Naive thymus-derived CD8-positive, alpha-beta T cell (primary cell): ENCODE results near the gene MKI67. TPM values are rescaled to one million over a fixed set of nuclear protein-coding genes. Genes with fewer than 3 reads are reported as not detected.
A peak's percentile ranks its signal among the peaks of the same experiment; 100 is the strongest.
"Not testable (repeated sequence)": the region's sequence is repeated elsewhere in the genome, so short reads cannot be mapped to it uniquely, and the experiment has no call there.

Experiments
- ATAC-seq, 2 donors: fragments of 150-1000 bp; cut with Tn5 transposase in 1 of 2; sonication (Bioruptor Pico), chemical (Tn5 transposase) in 1 of 2; 1 replicate in 1 of 2; 2 replicates in 1 of 2; pipeline ENCODE4 v1.10.0; 2021; ENCODE audit warnings: mild to moderate bottlenecking in 2 of 2, moderate library complexity in 2 of 2
- POLR2A ChIA-PET: fragments of 350-600 bp; sonication (Branson Sonifier 250); formaldehyde crosslinking; loops from one replicate; lab custom pipeline; 2021; ENCODE audit warnings: antibody characterized with exemption; lab: Charles Lee
- DNase-seq, 10 donors: peaks; one replicate each; pipeline versions ENCODE4 v3.0.0 to v3.0.0-alpha.2; 2020 to 2022
- H3K27ac Mint-ChIP-seq, 10 donors: one replicate each; pipeline ENCODE4 v1.8.0; 2020 to 2022; ENCODE audit warnings: mild to moderate bottlenecking in 10 of 10, mixed read lengths in 10 of 10, moderate library complexity in 4 of 10, inconsistent platforms in 1 of 10
- H3K27me3 Mint-ChIP-seq, 5 donors: one replicate each; pipeline ENCODE4 v1.8.0; 2021 to 2022; ENCODE audit warnings: mixed read lengths in 5 of 5
- H3K36me3 Mint-ChIP-seq, 3 donors: one replicate each; pipeline ENCODE4 v1.8.0; 2020 to 2022; ENCODE audit warnings: mixed read lengths in 3 of 3, mild to moderate bottlenecking in 2 of 3, inconsistent platforms in 1 of 3
- H3K4me1 Mint-ChIP-seq, 4 donors: one replicate each; pipeline ENCODE4 v1.8.0; 2021 to 2022; ENCODE audit warnings: mixed read lengths in 4 of 4
- H3K4me3 Mint-ChIP-seq, 10 donors: one replicate each; pipeline ENCODE4 v1.8.0; 2020 to 2022; ENCODE audit warnings: mild to moderate bottlenecking in 10 of 10, mixed read lengths in 10 of 10, moderate library complexity in 6 of 10, inconsistent platforms in 1 of 10
- H3K9me3 Mint-ChIP-seq, 9 donors: one replicate each; pipeline ENCODE4 v1.8.0; 2020 to 2022; ENCODE audit warnings: mixed read lengths in 9 of 9, mild to moderate bottlenecking in 3 of 9, inconsistent platforms in 1 of 9, moderate library complexity in 1 of 9
- polyA plus RNA-seq, 3 donors: library from polyadenylated mRNA; unstranded; fragments of 300-500 nt; fragmentation: Illumina TruSeq; gene quantifications; one replicate each; pipeline ENCODE4 v1.2.3, GENCODE V29; 2021
- total RNA-seq, 8 experiments: library from RNA in 2 of 8; stranded (reverse) in 2 of 8; gene quantifications; one replicate each; pipeline ENCODE4 v1.2.3 and lab custom pipeline; 2021 to 2026

MKI67 gene
- total and polyA plus RNA-seq, 5 experiments from 2014 or later, result 0.08 to 2.4 (median 0.56) TPM; not detected in 1

DNA sequence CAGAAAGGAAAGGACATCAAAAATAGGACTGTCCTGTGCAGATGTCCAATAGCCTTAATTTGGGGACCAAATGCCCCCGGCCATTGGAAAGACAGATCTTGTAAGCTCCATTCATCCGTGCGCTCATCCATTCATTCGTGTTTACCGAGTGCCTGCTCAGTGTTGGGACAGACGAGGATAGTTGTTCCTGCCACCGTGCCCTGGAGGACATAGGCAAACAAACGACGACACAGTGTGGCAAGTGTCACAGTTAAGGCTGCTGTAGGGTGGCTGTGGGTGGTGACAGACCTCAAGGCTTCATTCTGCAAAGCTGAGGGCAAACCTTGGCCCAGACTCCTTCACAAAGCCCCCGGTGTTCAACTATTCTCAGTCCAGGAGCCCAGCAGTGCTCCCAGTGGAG is 27.6 kb downstream of the MKI67 start:
- DNase-seq (no peak), ATAC-seq (no peak)
- Mint-ChIP-seq H3K4me1 (peaks cover 36 to 65% (median 47%) of the 10 kb centered on the region in 4 donors), H3K27ac (peak overlapping the region in 2 of 10 donors; percentile 36 to 67), H3K27me3 (no peaks in the 10 kb centered on the region), H3K4me3 (peak overlapping the region in 1 of 10 donors; percentile 2), H3K9me3 (no peaks in the 10 kb centered on the region), H3K36me3 (no peaks in the 10 kb centered on the region)
- POLR2A ChIA-PET, result no interaction called here

DNA sequence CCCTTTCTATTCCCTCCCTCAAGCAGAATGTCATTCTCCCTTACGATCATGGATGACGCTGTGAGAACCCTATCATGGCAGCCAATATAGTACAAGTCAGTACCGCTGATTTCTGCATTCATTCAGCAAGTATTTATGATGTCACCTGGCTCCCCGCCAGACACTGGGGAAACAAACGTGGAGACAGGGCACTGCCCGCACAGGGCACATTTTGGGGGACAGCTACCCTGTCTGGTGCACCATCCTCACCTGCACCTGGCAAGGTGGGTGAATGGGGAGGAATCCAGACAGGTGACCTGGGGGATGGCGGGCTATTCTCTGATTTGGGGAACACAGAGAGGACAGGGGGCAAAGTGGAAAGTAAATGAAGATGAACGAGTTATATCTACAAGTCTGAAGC is 28.4 kb downstream of the MKI67 start:
- POLR2A ChIA-PET, result no interaction called here
- ATAC-seq, result no peak
- Mint-ChIP-seq H3K4me3 (peak overlapping the region in 1 of 10 donors; percentile 15), H3K9me3 (no peaks in the 10 kb centered on the region), H3K27ac (peak overlapping the region in 4 of 10 donors; percentile 12 to 30 (median 20)), H3K36me3 (no peaks in the 10 kb centered on the region), H3K4me1 (peaks cover 33 to 56% (median 44%) of the 10 kb centered on the region in 4 donors), H3K27me3 (no peaks in the 10 kb centered on the region)
- no peak for DNase-seq

DNA sequence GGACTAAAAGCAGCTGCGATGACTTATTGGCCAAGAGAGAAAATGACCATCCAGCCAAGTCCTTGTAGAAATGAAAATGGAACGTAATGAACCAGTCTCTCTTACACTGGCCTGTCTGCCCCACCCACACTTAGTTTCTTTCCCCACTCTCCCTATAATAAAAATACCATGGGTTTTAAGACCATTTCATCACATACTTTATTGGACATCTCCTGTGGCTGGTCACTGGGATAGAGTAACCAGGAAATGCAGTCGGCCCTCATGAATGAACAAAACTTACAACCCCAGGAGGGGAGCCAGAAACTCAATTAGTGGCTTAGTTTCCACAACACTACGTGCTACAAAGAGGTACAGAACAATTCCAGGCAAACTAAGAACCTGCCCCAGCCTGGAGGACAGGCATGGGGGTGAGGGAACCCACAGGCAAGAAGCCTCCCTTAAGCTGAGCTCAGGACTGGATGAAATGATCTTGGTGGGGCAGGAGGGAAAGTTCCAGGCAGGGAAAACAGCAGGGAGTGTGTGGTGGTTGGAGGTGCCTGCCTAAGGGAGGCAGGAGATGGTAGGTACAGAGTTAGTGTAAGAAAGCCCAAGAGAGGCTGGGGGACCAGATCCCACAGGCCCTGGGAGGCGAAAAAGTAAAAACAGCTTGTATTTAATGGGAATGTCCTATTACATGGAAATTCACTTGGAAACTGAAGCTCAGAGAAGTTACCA is 29.6 kb downstream of the MKI67 start:
- DNase-seq, result no peak
- H3K4me1 Mint-ChIP-seq, result peaks cover 29 to 53% (median 41%) of the 10 kb centered on the region in 4 donors
- no peaks in the 10 kb centered on the region for H3K27me3 Mint-ChIP-seq
- H3K4me3 Mint-ChIP-seq, result peak overlapping the region in 5 of 10 donors; percentile 40 to 70 (median 58)
- POLR2A ChIA-PET, result interaction anchor here (0.6 kb wide), 1 partner anchor 12 kb away, joined by 3 read pairs; no protein-coding TSS in a partner anchor
- H3K36me3 Mint-ChIP-seq, result no peaks in the 10 kb centered on the region
- H3K27ac Mint-ChIP-seq, result peak overlapping the region in 3 of 10 donors; percentile 27 to 69 (median 63)
- no peak for ATAC-seq
- H3K9me3 Mint-ChIP-seq, result no peaks in the 10 kb centered on the region

DNA sequence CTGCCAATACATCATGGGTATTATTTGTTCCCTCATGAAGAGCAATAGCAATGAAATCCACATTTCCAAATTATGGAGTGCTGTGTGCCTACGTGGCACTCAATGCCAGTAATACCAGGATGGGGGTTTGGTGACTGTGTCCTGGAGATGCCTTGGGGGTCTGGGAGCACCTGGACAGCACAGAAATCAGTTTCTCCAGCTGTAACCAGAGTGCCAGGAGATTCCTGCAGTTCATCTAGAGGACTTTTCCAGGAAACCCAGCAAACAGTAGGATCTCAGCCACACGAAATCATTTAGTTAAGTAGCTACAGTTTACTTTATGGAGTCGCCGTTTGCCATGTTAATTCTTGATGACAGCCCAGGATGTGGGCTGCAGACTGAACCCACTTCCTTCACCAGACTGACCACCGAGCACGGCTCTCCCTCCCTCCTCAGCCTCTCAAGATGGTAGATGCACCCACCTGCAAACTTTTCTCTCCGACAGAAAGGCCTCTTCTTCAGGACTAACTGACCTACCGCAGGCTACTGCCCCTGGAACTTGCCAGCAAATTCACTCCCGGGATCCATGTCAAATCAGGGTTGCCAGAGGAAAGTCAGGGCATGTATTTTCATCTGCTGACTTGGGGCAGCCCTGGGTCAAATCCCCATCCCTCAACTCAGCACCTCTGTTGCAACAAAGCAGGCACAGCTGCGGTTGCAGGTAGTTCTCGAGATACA is 30.3 kb downstream of the MKI67 start:
- POLR2A ChIA-PET, result interaction anchor here (0.6 to 0.7 kb wide), 2 partner anchors 12 to 40 kb away, joined by 3 read pairs; no protein-coding TSS in a partner anchor
- DNase-seq (no peak), ATAC-seq (peak in 1 of 2 donors; percentile 47)
- Mint-ChIP-seq H3K36me3 (no peaks in the 10 kb centered on the region), H3K4me1 (peaks cover 24 to 46% (median 35%) of the 10 kb centered on the region in 4 donors), H3K27me3 (no peaks in the 10 kb centered on the region), H3K9me3 (no peaks in the 10 kb centered on the region), H3K27ac (peak overlapping the region in 6 of 10 donors; percentile 11 to 85 (median 56)), H3K4me3 (peak overlapping the region in 9 of 10 donors; percentile 35 to 70 (median 50))

DNA sequence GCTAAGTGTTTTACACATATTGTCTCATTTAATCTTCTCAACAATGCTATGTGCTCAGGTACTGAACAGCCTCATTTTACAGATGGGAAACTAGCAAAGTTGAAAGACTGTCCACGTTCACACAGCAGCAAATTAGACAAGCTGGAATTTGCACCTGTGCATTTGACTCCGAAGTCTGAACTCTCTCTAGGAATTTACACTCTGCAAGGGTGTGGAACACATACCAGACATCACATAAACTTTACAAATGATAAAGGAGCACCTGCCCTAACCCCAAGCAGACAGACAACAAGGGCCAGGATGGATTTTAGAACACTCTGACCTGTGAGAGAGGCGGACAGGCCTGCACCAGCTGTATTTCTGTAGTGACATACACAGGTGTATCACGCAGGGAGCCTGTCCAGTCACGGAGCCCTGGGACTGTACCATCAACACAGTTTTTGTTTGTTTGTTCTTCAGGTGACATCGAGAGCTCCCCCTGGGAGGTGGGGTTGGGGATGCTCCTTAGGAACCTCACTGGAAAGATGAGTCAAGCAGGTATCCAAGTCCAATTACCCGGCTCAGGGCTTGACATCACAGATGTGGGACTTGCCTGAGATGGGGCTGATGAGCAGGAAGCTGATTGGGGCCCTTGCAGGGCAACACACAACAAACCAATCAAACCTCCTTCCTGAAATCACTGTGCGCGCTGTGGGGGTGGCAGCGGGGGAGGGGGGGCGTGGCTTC is 31.0 kb downstream of the MKI67 start:
- H3K4me1 Mint-ChIP-seq, result peaks cover 24 to 43% (median 34%) of the 10 kb centered on the region in 4 donors
- ATAC-seq (peak; percentile 85 to 94), DNase-seq (peak in 4 of 10 donors; percentile 5 to 47 (median 38))
- H3K36me3 Mint-ChIP-seq, result no peaks in the 10 kb centered on the region
- H3K27me3 Mint-ChIP-seq, result no peaks in the 10 kb centered on the region
- POLR2A ChIA-PET, result interaction anchor here (0.7 kb wide), 1 partner anchor 41 kb away, joined by 3 read pairs; no protein-coding TSS in a partner anchor
- H3K27ac Mint-ChIP-seq, result peak overlapping the region in 6 of 10 donors; percentile 16 to 85 (median 48)
- no peaks in the 10 kb centered on the region for H3K9me3 Mint-ChIP-seq
- H3K4me3 Mint-ChIP-seq, result peak overlapping the region in 6 of 10 donors; percentile 10 to 70 (median 22)

DNA sequence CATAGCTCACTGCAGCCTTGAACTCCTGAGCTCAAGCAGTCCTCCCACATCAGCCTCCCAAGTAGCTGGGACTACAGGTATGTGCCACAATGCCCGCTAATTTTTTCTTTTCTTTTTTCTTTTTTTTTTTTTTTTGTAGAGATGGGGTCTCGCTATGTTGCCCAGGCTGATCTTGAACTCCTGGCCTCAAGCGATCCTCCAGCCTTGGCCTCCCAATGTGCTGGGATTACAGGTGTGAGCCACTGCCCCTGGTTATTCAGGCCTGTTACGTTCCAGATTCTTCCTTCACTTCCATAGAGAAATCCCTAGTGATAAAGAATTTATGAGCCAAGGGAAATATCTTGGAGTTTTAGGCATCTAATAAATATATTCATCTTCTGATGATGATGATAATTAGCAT is 31.6 kb downstream of the MKI67 start:
- H3K36me3 Mint-ChIP-seq, H3K27ac Mint-ChIP-seq, POLR2A ChIA-PET, ATAC-seq, H3K27me3 Mint-ChIP-seq, H3K4me3 Mint-ChIP-seq, H3K9me3 Mint-ChIP-seq, DNase-seq: not testable (repeated sequence)
- peaks cover 24 to 41% (median 34%) of the 10 kb centered on the region in 4 donors for H3K4me1 Mint-ChIP-seq

DNA sequence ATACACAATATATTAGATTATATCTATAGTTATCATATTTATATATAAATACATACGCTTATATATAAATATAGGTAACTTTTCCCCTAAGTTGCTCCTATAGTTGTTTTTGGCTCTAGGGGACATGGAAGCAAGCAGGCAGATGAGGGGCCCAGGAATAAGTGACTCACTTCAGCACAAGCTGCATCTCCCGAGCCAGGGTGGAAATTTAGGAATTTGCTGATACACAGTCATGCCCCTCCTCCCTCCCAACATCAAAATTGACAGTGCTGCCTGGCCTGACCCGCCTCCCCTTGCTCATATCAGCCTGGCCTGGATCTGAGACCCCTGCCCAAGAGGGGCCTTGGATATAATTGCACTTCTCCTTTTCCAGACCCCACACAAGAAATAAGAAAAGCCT is 33.8 kb downstream of the MKI67 start:
- DNase-seq, result no peak
- Mint-ChIP-seq H3K27ac (no peak overlapping the region), H3K9me3 (no peaks in the 10 kb centered on the region), H3K4me1 (peaks cover 18 to 27% (median 23%) of the 10 kb centered on the region in 4 donors), H3K36me3 (no peaks in the 10 kb centered on the region), H3K4me3 (no peak overlapping the region), H3K27me3 (no peaks in the 10 kb centered on the region)
- ATAC-seq, result no peak
- POLR2A ChIA-PET, result no interaction called here

DNA sequence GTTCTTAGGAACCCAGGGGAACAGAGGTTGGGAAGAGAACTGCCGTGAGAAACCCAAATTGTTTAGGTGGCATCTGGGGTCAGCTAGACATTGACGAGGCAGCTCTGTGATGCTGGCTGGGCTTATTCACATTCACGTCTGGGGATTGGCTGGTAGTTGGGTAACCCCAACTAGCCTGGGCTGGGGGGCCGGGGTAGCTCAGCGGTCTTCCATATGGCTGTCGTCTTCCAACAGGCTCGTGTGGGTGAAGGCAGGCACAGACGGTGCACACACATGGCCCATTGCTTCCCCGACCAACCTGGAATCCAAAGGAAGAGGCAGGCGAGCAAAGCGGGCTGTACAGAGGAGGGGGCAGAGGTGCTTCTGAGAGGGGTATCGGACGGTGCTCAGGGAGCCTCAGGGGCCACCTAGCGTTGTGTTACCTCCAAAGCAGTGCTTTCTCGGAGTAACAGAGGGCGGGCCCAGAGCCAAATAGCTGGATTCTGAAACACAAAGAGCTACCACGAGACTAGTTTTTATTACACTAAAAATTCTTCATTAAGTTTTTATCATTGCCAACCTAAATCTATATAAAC is 34.5 kb downstream of the MKI67 start:
- no peaks in the 10 kb centered on the region for H3K9me3 Mint-ChIP-seq
- H3K27ac Mint-ChIP-seq, result no peak overlapping the region
- H3K4me1 Mint-ChIP-seq, result peaks cover 16 to 23% (median 19%) of the 10 kb centered on the region in 4 donors
- POLR2A ChIA-PET, result no interaction called here
- no peaks in the 10 kb centered on the region for H3K27me3 Mint-ChIP-seq
- no peak for ATAC-seq
- H3K4me3 Mint-ChIP-seq, result no peak overlapping the region
- no peaks in the 10 kb centered on the region for H3K36me3 Mint-ChIP-seq
- DNase-seq, result no peak

DNA sequence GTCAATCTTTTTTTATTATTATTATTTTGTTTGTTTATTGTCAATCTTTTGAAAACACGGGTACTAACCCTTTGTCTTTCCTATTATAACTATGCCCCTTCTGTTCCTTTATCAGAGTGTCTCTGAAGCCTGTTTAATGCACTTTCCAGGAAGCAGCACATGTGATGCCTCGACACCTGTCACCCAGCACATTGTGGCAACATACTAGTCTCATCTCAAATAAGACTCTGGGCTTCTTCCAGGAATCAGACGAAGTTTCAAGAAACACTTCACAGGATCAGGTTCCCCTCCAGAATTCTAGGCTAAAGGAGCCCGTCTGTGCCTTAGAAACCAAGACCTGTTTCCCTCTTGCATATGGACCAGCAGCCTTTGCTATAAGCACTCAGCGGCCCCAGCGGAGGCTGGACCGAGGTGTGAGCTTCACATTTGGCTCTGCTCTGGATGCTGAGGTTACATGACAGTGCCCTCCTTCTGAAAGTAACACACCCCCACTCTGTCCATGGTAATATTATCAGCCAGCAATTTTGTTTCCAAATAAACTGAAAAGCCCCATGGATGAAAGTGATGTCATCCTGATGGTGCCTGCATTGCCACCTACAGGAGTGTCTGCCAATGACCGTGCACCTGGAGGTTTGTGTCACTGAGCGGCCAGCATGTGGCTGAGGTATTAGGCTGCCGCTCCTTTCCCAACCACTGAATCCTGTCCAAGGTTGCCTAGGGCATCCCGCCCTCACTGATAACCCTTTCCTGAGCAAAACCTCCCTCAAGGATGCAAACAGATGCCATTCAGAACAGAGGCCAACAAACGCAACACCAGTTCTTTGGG is 38.1 kb downstream of the MKI67 start:
- H3K27me3 Mint-ChIP-seq, result no peaks in the 10 kb centered on the region
- POLR2A ChIA-PET, result no interaction called here
- no peak overlapping the region for H3K4me3 Mint-ChIP-seq
- peaks cover 0 to under 1% (median 0%) of the 10 kb centered on the region in 4 donors for H3K4me1 Mint-ChIP-seq
- H3K27ac Mint-ChIP-seq, result peak overlapping the region in 1 of 10 donors; percentile 28
- DNase-seq, result no peak
- no peak for ATAC-seq
- peaks cover 0 to 16% (median 0%) of the 10 kb centered on the region in 3 donors for H3K36me3 Mint-ChIP-seq
- H3K9me3 Mint-ChIP-seq, result no peaks in the 10 kb centered on the region

DNA sequence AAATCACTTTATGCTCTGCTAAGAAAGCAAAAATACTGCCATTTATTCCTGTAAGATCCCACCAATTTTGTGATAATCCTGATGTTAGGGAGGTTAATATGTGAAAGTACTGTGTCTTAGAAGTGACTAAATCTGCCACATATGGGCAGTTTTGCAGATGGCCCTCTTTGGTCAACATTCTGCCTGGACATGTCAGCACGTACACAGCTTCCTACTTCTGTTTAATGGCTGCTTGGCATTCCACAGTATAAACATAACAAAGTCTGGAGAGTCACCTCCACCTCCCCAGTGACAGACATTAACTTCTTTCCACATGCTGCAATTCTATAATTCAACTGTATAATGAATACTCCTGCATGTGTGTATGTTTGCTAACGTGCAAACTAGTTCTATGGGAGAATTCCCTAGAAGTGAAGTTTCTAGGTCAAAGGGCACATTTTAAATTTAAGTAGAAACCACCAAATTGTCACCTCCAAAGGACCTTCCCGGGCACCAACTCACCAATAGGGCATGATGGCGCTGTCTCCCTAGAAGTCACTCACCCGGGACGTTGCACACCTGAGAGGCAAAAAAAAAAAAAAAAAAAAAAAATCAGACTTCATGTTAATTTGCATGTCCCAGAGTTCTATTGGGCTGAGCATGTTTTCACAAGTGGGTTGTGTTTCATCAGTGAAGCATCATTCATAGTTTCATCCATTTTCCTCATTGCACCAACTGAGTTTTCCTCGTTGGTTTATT is 38.9 kb downstream of the MKI67 start:
- POLR2A ChIA-PET, result no interaction called here
- Mint-ChIP-seq H3K27ac (peak overlapping the region in 1 of 10 donors; percentile 20), H3K9me3 (no peaks in the 10 kb centered on the region), H3K4me1 (no peaks in the 10 kb centered on the region), H3K27me3 (no peaks in the 10 kb centered on the region), H3K4me3 (no peak overlapping the region), H3K36me3 (peaks cover 0 to 21% (median 0%) of the 10 kb centered on the region in 3 donors)
- DNase-seq, result no peak
- ATAC-seq, result peak in 1 of 2 donors; percentile 44
